LNCAP (cell line): ENCODE results near the gene FADS1.

ENCODE experiments used
- TF ChIP-seq, protein P1 (sequence below): fragments of 450-650 bp; IDR thresholded peaks from 2 replicates; pipeline ENCODE4 v1.5.1; 2017; ENCODE audit warnings: mild to moderate bottlenecking

FADS1 gene

DNA sequence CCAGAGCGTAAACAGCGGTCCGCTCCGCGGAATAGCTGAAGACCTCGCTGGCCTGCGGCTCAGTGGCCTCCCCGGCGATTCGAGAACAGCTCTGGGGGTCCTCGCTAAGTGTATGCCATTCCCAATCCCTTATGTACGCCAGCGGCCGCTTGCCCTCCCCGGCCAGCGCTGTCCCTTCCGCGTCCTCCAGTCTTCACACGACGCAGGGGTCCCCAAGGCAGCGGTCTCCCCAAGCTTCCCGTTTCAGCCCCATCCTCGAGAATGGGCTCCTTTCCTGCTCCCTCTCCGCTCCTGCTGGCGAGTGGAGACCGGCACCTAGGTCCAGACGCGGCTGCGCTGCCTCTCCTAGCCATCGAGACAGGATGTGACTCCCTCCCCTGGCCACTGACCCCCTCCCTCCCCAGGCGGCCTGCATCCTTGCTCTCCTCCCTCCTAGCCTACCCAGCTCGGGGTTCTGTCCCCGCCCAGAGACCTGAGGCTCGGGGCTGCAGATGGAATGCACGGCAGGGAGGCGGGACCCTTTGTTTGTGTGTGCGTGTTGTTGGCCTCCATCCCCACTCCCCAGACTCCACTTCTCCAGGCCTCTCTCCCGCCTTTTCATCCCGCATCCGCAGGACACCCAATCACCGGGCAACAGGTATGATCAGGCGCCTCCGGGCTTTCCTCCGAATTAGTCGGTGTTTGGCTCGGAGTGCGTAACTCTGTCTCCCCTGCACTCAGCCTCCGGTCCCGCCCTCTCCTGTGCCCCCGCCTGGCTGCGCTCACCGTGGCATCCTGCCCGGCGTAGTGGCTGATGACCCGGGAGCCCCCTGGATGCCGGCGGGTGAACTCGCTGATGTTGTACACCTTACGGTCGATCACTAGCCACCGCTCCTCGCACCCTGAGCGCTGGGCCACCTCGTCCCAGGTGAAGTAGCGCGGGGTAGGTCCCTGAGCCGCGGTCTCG lies 740 bp downstream of the FADS1 start:
- TF ChIP-seq, protein P1, sequence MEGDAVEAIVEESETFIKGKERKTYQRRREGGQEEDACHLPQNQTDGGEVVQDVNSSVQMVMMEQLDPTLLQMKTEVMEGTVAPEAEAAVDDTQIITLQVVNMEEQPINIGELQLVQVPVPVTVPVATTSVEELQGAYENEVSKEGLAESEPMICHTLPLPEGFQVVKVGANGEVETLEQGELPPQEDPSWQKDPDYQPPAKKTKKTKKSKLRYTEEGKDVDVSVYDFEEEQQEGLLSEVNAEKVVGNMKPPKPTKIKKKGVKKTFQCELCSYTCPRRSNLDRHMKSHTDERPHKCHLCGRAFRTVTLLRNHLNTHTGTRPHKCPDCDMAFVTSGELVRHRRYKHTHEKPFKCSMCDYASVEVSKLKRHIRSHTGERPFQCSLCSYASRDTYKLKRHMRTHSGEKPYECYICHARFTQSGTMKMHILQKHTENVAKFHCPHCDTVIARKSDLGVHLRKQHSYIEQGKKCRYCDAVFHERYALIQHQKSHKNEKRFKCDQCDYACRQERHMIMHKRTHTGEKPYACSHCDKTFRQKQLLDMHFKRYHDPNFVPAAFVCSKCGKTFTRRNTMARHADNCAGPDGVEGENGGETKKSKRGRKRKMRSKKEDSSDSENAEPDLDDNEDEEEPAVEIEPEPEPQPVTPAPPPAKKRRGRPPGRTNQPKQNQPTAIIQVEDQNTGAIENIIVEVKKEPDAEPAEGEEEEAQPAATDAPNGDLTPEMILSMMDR = no peak

DNA sequence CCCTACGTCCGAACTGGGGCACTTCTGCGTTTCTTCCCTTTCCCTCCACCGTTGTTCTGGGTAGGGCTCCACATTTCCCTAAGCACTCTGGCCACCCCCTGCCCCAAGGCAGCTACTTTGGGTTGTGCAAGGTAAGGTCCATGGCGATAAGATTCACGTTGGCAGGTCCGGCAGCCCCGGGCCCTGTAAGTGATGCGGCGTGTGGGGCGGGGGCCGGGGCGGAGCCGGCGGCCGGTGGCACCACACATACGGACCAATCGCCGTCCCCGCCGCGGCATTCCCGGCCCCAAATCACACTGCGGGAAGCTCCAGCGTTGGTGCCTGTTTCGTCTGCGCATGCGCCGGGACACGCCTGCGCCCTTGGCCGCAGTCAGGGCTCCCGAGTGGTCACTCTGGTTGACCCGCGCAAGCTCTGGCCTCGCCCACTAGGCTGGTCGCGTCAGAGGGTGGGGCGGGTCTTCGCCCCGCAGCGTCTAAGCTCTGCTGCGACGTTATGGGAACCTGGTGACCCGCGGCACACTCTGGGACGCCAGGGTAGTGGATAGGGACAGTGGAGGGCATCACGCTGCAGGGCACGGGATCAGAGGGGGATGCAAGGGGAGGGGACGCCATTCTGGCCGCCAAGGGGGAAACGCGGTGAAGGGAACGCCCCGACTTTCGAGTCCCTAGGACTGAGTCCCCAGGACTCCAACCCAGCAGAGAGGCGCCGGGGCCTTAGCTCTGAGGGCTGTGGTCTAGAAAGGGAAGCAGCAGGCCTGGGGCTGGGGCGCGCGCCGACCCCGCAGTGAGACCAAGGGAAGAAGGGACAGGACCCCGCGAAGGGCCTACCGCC lies 1.6 kb downstream of the FADS1 start:
- TF ChIP-seq, protein P1 = no peak

DNA sequence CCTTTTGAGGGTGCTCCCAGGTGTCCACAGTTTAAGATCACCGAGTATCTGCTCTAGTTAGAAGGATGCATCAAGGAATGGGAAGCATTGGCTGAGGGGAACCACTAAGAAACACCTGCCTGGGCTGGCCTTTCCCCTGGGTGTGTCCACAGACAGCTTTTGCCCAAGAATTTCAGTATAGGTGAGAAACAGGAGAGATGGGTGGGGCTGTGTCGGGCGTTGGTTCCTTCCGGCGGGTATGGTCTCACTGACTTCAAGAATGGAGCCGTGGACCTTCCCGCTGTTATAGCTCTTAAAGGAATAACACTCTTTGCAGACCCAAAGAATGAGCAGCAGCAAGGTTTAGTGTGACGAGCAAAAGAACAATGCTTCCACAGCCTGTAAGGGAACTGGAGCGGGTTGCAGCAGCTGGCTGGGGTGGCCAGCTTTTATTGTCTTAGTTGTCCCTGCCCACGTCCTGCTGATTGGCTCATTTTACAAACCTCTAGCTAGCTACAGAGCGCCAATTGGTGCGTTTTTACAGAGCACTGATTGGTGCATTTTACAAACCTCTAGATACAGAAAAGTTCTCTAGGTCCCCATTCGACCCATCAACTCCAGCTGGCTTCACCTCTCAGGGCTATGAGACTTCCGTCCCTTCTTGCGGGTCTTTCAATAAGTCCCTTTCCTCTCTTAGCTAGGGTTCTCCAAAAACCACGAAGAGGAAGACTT lies 2.4 kb downstream of the FADS1 start:
- TF ChIP-seq, protein P1 = no peak

DNA sequence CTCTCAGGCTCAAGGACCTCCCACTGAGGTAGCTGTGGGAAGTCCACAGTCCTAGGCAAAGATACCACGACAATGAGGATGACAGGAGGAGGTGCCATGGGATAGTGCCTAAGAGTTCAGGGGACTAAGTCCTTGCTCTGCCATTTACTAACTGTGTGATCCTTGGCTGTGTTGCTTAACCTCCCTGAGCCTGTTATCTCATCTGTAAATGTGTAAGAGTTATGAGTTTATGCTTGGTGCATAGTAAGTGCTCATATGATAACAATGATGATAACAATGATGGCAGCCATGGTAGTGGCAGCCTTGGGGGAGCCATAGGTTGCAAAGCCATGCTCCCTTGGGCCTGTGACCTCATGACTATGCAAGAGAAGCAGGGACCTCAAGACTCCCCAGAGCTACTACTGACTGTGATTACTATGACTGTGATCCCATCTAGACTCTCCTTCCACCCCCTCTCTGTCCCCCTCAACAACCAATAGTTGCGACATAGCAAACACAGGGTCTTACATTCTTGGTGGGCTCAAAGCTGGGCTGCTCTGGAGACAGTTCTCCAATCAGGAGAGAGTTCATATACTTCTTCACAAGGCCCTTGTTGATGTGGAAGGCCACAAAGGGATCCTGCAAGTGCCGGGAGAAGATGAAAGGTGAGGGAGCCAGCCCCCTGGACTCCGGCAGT lies 3.9 kb downstream of the FADS1 start:
- TF ChIP-seq, protein P1 = no peak

DNA sequence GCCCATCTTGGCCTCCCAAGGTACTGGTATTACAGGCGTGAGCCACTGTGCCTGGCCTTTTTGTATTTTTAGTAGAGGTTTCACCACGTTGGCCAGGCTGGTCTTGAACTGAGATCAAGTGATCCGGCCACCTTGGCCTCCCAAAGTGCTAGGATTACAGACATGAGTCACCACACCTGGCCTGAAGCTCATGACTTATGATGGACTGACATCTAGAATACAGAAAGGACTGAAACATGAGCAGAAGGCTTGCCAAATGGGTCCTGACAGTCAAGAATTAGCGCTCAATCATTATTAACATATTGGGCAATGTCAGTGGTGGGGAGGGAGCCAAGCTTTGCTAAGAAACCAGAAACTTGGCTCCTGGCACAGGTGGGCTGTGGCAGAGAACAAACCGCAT lies 5.0 kb downstream of the FADS1 start:
- TF ChIP-seq, protein P1 = no peak

DNA sequence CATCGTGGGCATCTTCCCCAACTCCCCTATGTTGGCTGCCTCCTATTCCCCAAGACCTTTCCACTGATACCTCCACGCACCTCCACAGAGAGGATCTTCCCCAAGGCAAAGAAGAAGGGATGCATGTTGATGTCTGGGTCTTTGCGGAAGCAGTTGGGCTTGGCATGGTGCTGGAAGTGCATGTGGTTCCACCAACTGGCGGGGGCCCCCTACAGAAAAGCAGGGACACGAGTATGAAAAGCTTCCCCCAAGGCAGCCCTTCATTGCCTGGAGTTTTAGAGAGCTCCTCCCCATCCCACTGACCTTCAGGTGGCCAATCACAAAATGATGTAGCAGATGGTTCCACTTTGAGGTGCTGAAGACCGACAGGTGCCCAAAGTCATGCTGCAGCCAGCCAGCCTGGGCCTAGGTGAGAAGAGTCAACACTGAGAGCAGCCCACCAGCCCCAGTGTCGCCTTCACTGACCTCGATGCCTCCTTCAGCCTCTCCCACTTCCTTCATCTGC lies 6.1 kb downstream of the FADS1 start:
- TF ChIP-seq, protein P1 = no peak
